Measurements from ENCODE around the gene SETD1B.

SETD1B gene

GRCh38 chr12:121802485-121802842 is 1.3 kb upstream of the SETD1B start:
- Histone ChIP-seq H3K79me2 (ENCODE audit: insufficient read depth, low read length) (peaks cover 96% of the 10 kb centered on the region), H3K36me3 (ENCODE audit: insufficient read depth, low read length) (peaks cover 48% of the 10 kb centered on the region), H3K4me1 (ENCODE audit: insufficient read depth, low read length) (peaks cover 43% of the 10 kb centered on the region), H3K4me3 (ENCODE audit: low read depth in 1 of 2, low read length in 2 of 2) (peak overlapping the region; percentile 59 to 60), H3K9me3 (ENCODE audit: insufficient read depth, low read length, severe bottlenecking) (no peaks in the 10 kb centered on the region), H3K4me2 (ENCODE audit: insufficient read depth, low read length) (peak overlapping the region; percentile 86), H3K9ac (ENCODE audit: low read depth, low read length) (peak overlapping the region; percentile 100), H4K20me1 (ENCODE audit: insufficient read depth, low read length) (peaks cover 37% of the 10 kb centered on the region), H3K27me3 (ENCODE audit: insufficient read depth, low read length, poor library complexity) (no peaks in the 10 kb centered on the region), H2AFZ (ENCODE audit: low read depth, low read length) (no peak overlapping the region), H3K27ac (ENCODE audit: low read length) (peak overlapping the region; percentile 97)
- DNase-seq: no peak
- ATAC-seq (ENCODE audit: insufficient read depth, low read depth): no peak
- TF ChIP-seq CTCF (IDR thresholded peaks at IDR 0.05; ENCODE audit: borderline replicate concordance, extremely low read depth, low read length, poor library complexity, severe bottlenecking) (no peak), EZH2 (IDR thresholded peaks at IDR 0.05; ENCODE audit: borderline replicate concordance, low read depth, low read length, severe bottlenecking) (no peak)

DNA sequence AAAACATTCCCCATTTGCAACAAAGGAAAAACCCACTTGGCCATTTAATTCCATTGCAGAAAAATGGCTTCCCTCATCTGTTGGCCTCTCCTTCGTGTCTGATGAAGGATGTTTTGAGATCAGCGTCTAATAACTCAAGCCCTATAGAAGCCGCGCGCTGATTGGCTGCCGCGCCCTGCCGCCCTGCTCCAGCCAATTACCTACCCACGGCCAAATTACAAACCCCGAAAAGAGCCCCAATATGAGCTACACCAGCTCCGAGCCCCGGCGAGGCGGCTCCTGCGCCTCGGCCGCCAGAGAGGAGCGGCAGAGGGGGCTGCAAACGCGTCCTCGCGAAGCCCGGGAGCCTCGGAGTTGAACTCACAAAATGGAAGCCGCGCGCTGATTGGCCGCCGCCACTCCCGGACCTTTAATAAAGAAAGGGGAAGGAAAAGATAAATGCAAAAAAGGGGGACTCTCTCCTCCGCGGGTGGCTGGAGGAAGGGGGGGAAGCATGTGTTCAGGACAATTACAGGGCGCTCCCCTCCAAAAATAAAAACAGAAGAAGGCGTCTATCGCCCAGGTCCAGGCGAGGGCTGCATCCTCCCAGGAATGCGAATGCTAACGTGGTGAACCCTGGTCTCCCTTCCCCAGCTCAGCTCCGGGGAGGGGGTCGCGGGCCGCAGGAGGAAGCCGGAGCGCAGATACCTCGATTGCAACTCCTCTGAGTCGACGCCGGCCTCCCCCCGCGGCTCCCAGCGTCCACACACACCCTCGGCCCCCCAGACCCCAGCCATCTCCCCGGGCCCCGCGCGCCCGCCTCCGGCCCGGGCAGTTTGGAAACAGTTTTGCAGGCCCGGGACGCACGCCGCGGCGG is 738 bp upstream of the SETD1B start:
- Histone ChIP-seq H2AFZ (ENCODE audit: low read depth, low read length) (peak overlapping the region; percentile 48), H3K27me3 (ENCODE audit: insufficient read depth, low read length, poor library complexity) (no peaks in the 10 kb centered on the region), H3K4me1 (ENCODE audit: insufficient read depth, low read length) (peaks cover 43% of the 10 kb centered on the region), H3K9ac (ENCODE audit: low read depth, low read length) (peak overlapping the region; percentile 100), H3K27ac (ENCODE audit: low read length) (peak overlapping the region; percentile 97), H3K4me3 (ENCODE audit: low read depth in 1 of 2, low read length in 2 of 2) (peak overlapping the region; percentile 59 to 60), H3K4me2 (ENCODE audit: insufficient read depth, low read length) (peak overlapping the region; percentile 86), H4K20me1 (ENCODE audit: insufficient read depth, low read length) (peaks cover 37% of the 10 kb centered on the region), H3K9me3 (ENCODE audit: insufficient read depth, low read length, severe bottlenecking) (no peaks in the 10 kb centered on the region), H3K36me3 (ENCODE audit: insufficient read depth, low read length) (peaks cover 48% of the 10 kb centered on the region), H3K79me2 (ENCODE audit: insufficient read depth, low read length) (peaks cover 96% of the 10 kb centered on the region)
- DNase-seq (peak; percentile 94), ATAC-seq (ENCODE audit: insufficient read depth, low read depth) (peak; percentile 69)
- TF ChIP-seq CTCF (IDR thresholded peaks at IDR 0.05; ENCODE audit: borderline replicate concordance, extremely low read depth, low read length, poor library complexity, severe bottlenecking) (peak; percentile 19), EZH2 (IDR thresholded peaks at IDR 0.05; ENCODE audit: borderline replicate concordance, low read depth, low read length, severe bottlenecking) (no peak)

GRCh38 chr12:121804417-121805111 is 755 bp downstream of the SETD1B start:
- Histone ChIP-seq H2AFZ (ENCODE audit: low read depth, low read length) (peak overlapping the region; percentile 27; the same call in 1 of the 2 replicates), H3K36me3 (ENCODE audit: insufficient read depth, low read length) (peaks cover 48% of the 10 kb centered on the region), H3K9ac (ENCODE audit: low read depth, low read length) (peak overlapping the region; percentile 100), H3K79me2 (ENCODE audit: insufficient read depth, low read length) (peaks cover 96% of the 10 kb centered on the region), H3K4me3 (ENCODE audit: low read depth in 1 of 2, low read length in 2 of 2) (peak overlapping the region; percentile 60 to 90; a peak in 3 of 4 replicates), H3K4me1 (ENCODE audit: insufficient read depth, low read length) (peaks cover 42% of the 10 kb centered on the region), H3K9me3 (ENCODE audit: insufficient read depth, low read length, severe bottlenecking) (no peaks in the 10 kb centered on the region), H4K20me1 (ENCODE audit: insufficient read depth, low read length) (peaks cover 31% of the 10 kb centered on the region), H3K27me3 (ENCODE audit: insufficient read depth, low read length, poor library complexity) (no peaks in the 10 kb centered on the region), H3K27ac (ENCODE audit: low read length) (peak overlapping the region; percentile 81), H3K4me2 (ENCODE audit: insufficient read depth, low read length) (peak overlapping the region; percentile 99)
- DNase-seq (peak; percentile 65), ATAC-seq (ENCODE audit: insufficient read depth, low read depth) (no peak)
- TF ChIP-seq CTCF (IDR thresholded peaks at IDR 0.05; ENCODE audit: borderline replicate concordance, extremely low read depth, low read length, poor library complexity, severe bottlenecking) (no peak), EZH2 (IDR thresholded peaks at IDR 0.05; ENCODE audit: borderline replicate concordance, low read depth, low read length, severe bottlenecking) (no peak)

Data from DND-41 (cell line).